Activated CD8-positive, alpha-beta memory T cell treated with anti-CD3 and anti-CD28 coated beads for 4 hours (primary cell): Measurements from ENCODE around the gene FAM76A.
"Not testable (repeated sequence)": the region's sequence is repeated elsewhere in the genome, so short reads cannot be mapped to it uniquely, and the experiment has no call there.

ENCODE experiments used
- DNase-seq, 2 donors: peaks; one replicate each; pipeline ENCODE4 v3.0.0-alpha.2; 2020; ENCODE audit warnings: low read depth in 2 of 2

Gene FAM76A

GRCh38 chr1:27725374-27726172, at the start of gene FAM76A:
Gene FAM76A (plus strand): TSS chr1:27725961. CDS start chr1:27726081, 120 bp downstream.
- DNase-seq, result peak; percentile 98 to 99

- DNase-seq, result no peak
Measured at GRCh38 chr1:27676410-27676809, 49.4 kb upstream of the FAM76A start.

GRCh38 chr1:27678747-27679146, 47.0 kb upstream of the FAM76A start:
- DNase-seq, result no peak

- DNase-seq, result not testable (repeated sequence)
Measured at GRCh38 chr1:27680225-27680791, 45.5 kb upstream of the FAM76A start.

GRCh38 chr1:27681580-27681979, 44.2 kb upstream of the FAM76A start:
- DNase-seq, result not testable (repeated sequence)

GRCh38 chr1:27682351-27682944, 43.3 kb upstream of the FAM76A start:
- DNase-seq, result no peak

GRCh38 chr1:27684176-27684575, 41.6 kb upstream of the FAM76A start:
- DNase-seq, result no peak

GRCh38 chr1:27686223-27686990, 39.4 kb upstream of the FAM76A start:
- DNase-seq, result no peak

GRCh38 chr1:27687906-27688305, 37.9 kb upstream of the FAM76A start:
- no peak for DNase-seq

- DNase-seq, result no peak
Measured at GRCh38 chr1:27689423-27690173, 36.2 kb upstream of the FAM76A start.

GRCh38 chr1:27690183-27690582, 35.6 kb upstream of the FAM76A start:
- DNase-seq, result no peak

GRCh38 chr1:27696835-27697234, 28.9 kb upstream of the FAM76A start:
- DNase-seq, result not testable (repeated sequence)

GRCh38 chr1:27704958-27705357, 20.8 kb upstream of the FAM76A start:
- DNase-seq, result no peak

GRCh38 chr1:27705545-27705944, 20.2 kb upstream of the FAM76A start:
- DNase-seq, result no peak

GRCh38 chr1:27710574-27710973, 15.2 kb upstream of the FAM76A start:
- no peak for DNase-seq

GRCh38 chr1:27713139-27713725, 12.5 kb upstream of the FAM76A start:
- DNase-seq, result no peak

- no peak for DNase-seq
Measured at GRCh38 chr1:27713869-27714513, 11.8 kb upstream of the FAM76A start.

GRCh38 chr1:27716262-27716895, 9.4 kb upstream of the FAM76A start:
- DNase-seq, result no peak

- DNase-seq, result no peak
Measured at GRCh38 chr1:27719286-27720251, 6.2 kb upstream of the FAM76A start.
